Measurements from ENCODE around the gene WNT7A. TPM values are rescaled to one million over a fixed set of nuclear protein-coding genes. Genes with fewer than 3 reads are reported as not detected.

WNT7A gene
- total and polyA plus RNA-seq, 4 donors: 1.7 to 4.8 (median 2.0) TPM

- Histone ChIP-seq H3K9me3 (ENCODE audit: control insufficient read depth in 4 of 4, insufficient read depth in 3 of 4, low read length in 3 of 4) (peaks cover 0 to 4% (median 0%) of the 10 kb centered on the region in 4 donors), H3K9ac (ENCODE audit: insufficient read depth in 1 of 2, low read length in 2 of 2) (no peak overlapping the region), H3K36me3 (ENCODE audit: control insufficient read depth in 4 of 4, insufficient read depth in 4 of 4, low read length in 4 of 4) (no peaks in the 10 kb centered on the region), H3K27ac (ENCODE audit: low read depth in 1 of 2, low read length in 1 of 2) (no peak overlapping the region), H3K27me3 (ENCODE audit: control insufficient read depth in 3 of 3, insufficient read depth in 3 of 3, low read length in 2 of 3) (no peaks in the 10 kb centered on the region), H3K4me1 (ENCODE audit: control insufficient read depth in 5 of 5, insufficient read depth in 5 of 5, low read length in 5 of 5) (no peaks in the 10 kb centered on the region), H3K4me3 (no peak overlapping the region)
- no peak for TF ChIP-seq CTCF (IDR thresholded peaks at IDR 0.05; ENCODE audit: control extremely low read depth, extremely low read depth)
- no peak for ATAC-seq (ENCODE audit: insufficient read depth, low FRiP score)
- DNase-seq: no peak
- WGBS, 2 donors: 90 to 91% methylated on average over 8 of the region's 8 CpGs
Measured at GRCh38 chr3:13769422-13769821, 110.4 kb downstream of the WNT7A start.

GRCh38 chr3:13768453-13768852 lies 111.4 kb downstream of the WNT7A start:
- no peaks in the 10 kb centered on the region for H3K36me3 ChIP-seq (ENCODE audit: control insufficient read depth in 4 of 4, insufficient read depth in 4 of 4, low read length in 4 of 4)
- WGBS, 2 donors: 82 to 93% methylated on average over 11 of the region's 11 CpGs
- DNase-seq (no peak), ATAC-seq (ENCODE audit: insufficient read depth, low FRiP score) (no peak)
- no peak overlapping the region for H3K4me3 ChIP-seq
- no peak overlapping the region for H3K27ac ChIP-seq (ENCODE audit: low read depth in 1 of 2, low read length in 1 of 2)
- TF ChIP-seq CTCF (IDR thresholded peaks at IDR 0.05; ENCODE audit: control extremely low read depth, extremely low read depth): no peak
- no peaks in the 10 kb centered on the region for H3K4me1 ChIP-seq (ENCODE audit: control insufficient read depth in 5 of 5, insufficient read depth in 5 of 5, low read length in 5 of 5)
- no peak overlapping the region for H3K9ac ChIP-seq (ENCODE audit: insufficient read depth in 1 of 2, low read length in 2 of 2)
- H3K27me3 ChIP-seq (ENCODE audit: control insufficient read depth in 3 of 3, insufficient read depth in 3 of 3, low read length in 2 of 3): no peaks in the 10 kb centered on the region
- peaks cover 0 to 3% (median 0%) of the 10 kb centered on the region in 4 donors for H3K9me3 ChIP-seq (ENCODE audit: control insufficient read depth in 4 of 4, insufficient read depth in 3 of 4, low read length in 3 of 4)

GRCh38 chr3:13767896-13768295 lies 112.0 kb downstream of the WNT7A start:
- DNase-seq (no peak), ATAC-seq (ENCODE audit: insufficient read depth, low FRiP score) (no peak)
- TF ChIP-seq CTCF (IDR thresholded peaks at IDR 0.05; ENCODE audit: control extremely low read depth, extremely low read depth): no peak
- Histone ChIP-seq H3K27me3 (ENCODE audit: control insufficient read depth in 3 of 3, insufficient read depth in 3 of 3, low read length in 2 of 3) (no peaks in the 10 kb centered on the region), H3K4me3 (no peak overlapping the region), H3K36me3 (ENCODE audit: control insufficient read depth in 4 of 4, insufficient read depth in 4 of 4, low read length in 4 of 4) (no peaks in the 10 kb centered on the region), H3K4me1 (ENCODE audit: control insufficient read depth in 5 of 5, insufficient read depth in 5 of 5, low read length in 5 of 5) (no peaks in the 10 kb centered on the region), H3K9me3 (ENCODE audit: control insufficient read depth in 4 of 4, insufficient read depth in 3 of 4, low read length in 3 of 4) (peaks cover 0 to 3% (median 0%) of the 10 kb centered on the region in 4 donors), H3K9ac (ENCODE audit: insufficient read depth in 1 of 2, low read length in 2 of 2) (no peak overlapping the region), H3K27ac (ENCODE audit: low read depth in 1 of 2, low read length in 1 of 2) (no peak overlapping the region)
- 70 to 87% methylated on average over 4 of the region's 4 CpGs for WGBS, 2 donors

- no peak overlapping the region for H3K9ac ChIP-seq (ENCODE audit: insufficient read depth in 1 of 2, low read length in 2 of 2)
- H3K9me3 ChIP-seq (ENCODE audit: control insufficient read depth in 4 of 4, insufficient read depth in 3 of 4, low read length in 3 of 4): peaks cover 0 to 4% (median 0%) of the 10 kb centered on the region in 4 donors
- no peak for TF ChIP-seq CTCF (IDR thresholded peaks at IDR 0.05; ENCODE audit: control extremely low read depth, extremely low read depth)
- H3K27me3 ChIP-seq (ENCODE audit: control insufficient read depth in 3 of 3, insufficient read depth in 3 of 3, low read length in 2 of 3): no peaks in the 10 kb centered on the region
- no peak overlapping the region for H3K4me3 ChIP-seq
- no peak for ATAC-seq (ENCODE audit: insufficient read depth, low FRiP score)
- no peak overlapping the region for H3K27ac ChIP-seq (ENCODE audit: low read depth in 1 of 2, low read length in 1 of 2)
- WGBS, 2 donors: 80 to 85% methylated on average over 3 to 6 of the region's 6 CpGs
- DNase-seq: no peak
- H3K36me3 ChIP-seq (ENCODE audit: control insufficient read depth in 4 of 4, insufficient read depth in 4 of 4, low read length in 4 of 4): no peaks in the 10 kb centered on the region
- no peaks in the 10 kb centered on the region for H3K4me1 ChIP-seq (ENCODE audit: control insufficient read depth in 5 of 5, insufficient read depth in 5 of 5, low read length in 5 of 5)
Measured at GRCh38 chr3:13767030-13767429, 112.8 kb downstream of the WNT7A start.
